ACC112 (cell line): ENCODE measurements around the gene FITM1.
A peak's percentile ranks its signal among the peaks of the same experiment; 100 is the strongest.

Source experiments
- H2AFZ ChIP-seq: fragments of 200-600 bp; sonication (generic); one replicate; pipeline ENCODE4 v1.6.0; 2017; ENCODE audit warnings: antibody characterized with exemption, low read length; ENCODE audit not compliant: unreplicated experiment
- H3K27ac ChIP-seq: fragments of 200-600 bp; sonication (generic); 2 replicates; pipeline ENCODE4 v1.5.1; 2014; ENCODE audit warnings: low read depth, mild to moderate bottlenecking, antibody characterized with exemption, low read length, moderate library complexity
- H3K27me3 ChIP-seq: fragments of 200-600 bp; sonication (generic); 2 replicates; pipeline ENCODE4 v1.6.1; 2014; ENCODE audit warnings: mild to moderate bottlenecking, antibody characterized with exemption, low read length, moderate library complexity, mixed read lengths; ENCODE audit not compliant: insufficient read depth
- H3K36me3 ChIP-seq: fragments of 200-600 bp; sonication (generic); 2 replicates; pipeline ENCODE4 v1.6.1; 2016; ENCODE audit warnings: mild to moderate bottlenecking, antibody characterized with exemption, low read length, moderate library complexity, mixed read lengths; ENCODE audit not compliant: insufficient read depth
- H3K4me1 ChIP-seq: fragments of 200-600 bp; sonication (generic); one replicate; pipeline ENCODE4 v1.6.1; 2016; ENCODE audit warnings: low read length, mixed read lengths; ENCODE audit not compliant: insufficient read depth, unreplicated experiment, control insufficient read depth
- H3K4me3 ChIP-seq: fragments of 200-600 bp; sonication (generic); 2 replicates; pipeline ENCODE4 v1.5.1; 2014; ENCODE audit warnings: mild to moderate bottlenecking, low read depth, low read length
- H3K79me2 ChIP-seq: fragments of 200-600 bp; sonication (generic); one replicate; pipeline ENCODE4 v1.6.0; 2016; ENCODE audit warnings: low read length; ENCODE audit not compliant: control insufficient read depth, unreplicated experiment, insufficient read depth

FITM1 gene

DNA sequence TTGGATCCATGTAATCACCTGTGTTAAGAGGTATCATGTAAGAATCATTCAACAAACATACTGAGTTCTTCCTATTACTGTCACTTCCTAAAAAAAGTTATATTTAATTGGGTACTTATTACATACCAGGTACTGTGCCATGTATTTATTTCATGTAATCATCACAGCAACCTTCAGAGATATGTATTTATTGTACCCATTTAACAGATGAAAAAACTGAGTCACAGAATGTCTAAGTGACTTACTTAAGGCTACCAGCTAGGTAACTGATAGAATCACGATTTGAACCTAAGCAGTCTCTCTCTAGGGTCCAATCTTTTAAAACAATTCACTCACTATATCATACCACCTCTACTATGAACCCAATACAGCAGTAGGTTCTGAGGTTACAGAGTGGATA, 14.0 kb downstream of the FITM1 start:
- H3K4me3 ChIP-seq, result peak overlapping the region; percentile 92
- peaks cover 23% of the 10 kb centered on the region for H3K36me3 ChIP-seq

DNA sequence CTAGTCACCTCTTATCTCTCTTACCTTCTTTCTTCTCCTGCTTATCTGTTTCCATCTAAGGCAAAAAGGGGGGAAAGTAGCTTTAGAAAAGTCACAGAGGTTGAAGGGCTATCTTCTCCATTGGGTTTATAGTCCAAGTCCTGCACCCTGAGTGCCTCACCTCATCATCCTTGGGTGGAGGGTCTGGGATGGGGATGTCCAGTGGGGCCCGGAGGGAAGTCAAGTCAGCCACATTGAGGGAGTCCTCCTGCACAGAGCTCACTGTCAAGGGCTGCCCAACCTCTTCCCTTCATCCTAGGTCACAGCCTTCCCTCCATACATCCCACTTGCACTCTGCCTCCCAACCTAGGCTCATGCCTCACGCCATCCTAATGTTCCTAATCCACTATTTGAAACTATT, 14.8 kb downstream of the FITM1 start:
- peaks cover 61% of the 10 kb centered on the region for H3K79me2 ChIP-seq

More for the DNA sequence above, 14.0 kb downstream of the FITM1 start:
- Histone ChIP-seq H3K79me2 (peaks cover 59% of the 10 kb centered on the region), H2AFZ (no peak overlapping the region), H3K27ac (peak overlapping the region; percentile 68; the same call in 1 of the 2 replicates), H3K27me3 (no peaks in the 10 kb centered on the region), H3K4me1 (peaks cover 41% of the 10 kb centered on the region)

DNA sequence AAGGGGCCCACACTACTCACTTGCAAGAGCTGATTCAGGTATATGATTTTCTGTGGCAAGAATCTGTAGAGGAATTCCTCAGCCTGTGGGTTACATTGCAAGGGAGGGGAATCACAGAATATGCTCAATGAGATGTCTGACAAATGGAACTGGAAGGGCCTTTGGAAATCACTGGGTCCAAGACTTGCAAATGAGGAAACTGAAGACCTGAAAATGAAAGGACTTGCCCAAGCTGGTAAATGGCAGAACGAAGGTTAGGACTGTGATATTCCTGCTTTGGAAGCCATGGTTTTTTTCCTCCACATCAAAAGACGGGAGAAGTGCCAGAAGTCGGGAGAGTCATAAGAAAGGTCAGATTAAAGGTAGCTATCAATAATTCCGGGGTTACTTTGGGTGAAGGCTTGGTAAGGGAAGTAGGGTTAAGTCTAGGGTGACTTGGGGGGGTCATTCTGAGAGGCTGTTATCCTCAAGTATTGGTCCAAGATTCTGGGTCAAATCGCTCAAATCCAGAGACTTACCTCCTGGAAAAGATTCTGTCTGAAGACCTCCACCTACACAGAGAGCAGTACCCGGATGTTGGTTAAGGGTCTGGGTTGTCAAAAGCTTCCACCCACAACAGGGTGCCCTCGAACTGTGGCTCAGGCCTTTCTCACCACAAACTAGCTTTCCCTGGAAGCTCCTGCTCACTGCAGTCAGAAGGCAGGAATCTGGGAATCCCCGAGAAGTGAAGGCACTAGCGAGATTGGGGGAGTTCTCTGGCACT, 15.4 kb downstream of the FITM1 start:
- Histone ChIP-seq H3K36me3 (peaks cover 26% of the 10 kb centered on the region), H3K27ac (peak overlapping the region; percentile 86), H2AFZ (peak overlapping the region; percentile 48), H3K4me3 (peak overlapping the region; percentile 92), H3K27me3 (no peaks in the 10 kb centered on the region), H3K4me1 (peaks cover 37% of the 10 kb centered on the region), H3K79me2 (peaks cover 57% of the 10 kb centered on the region)

More for the DNA sequence above, 14.8 kb downstream of the FITM1 start:
- H3K27ac ChIP-seq, result peak overlapping the region; percentile 86
- H2AFZ ChIP-seq, result no peak overlapping the region
- peak overlapping the region; percentile 92 for H3K4me3 ChIP-seq
- H3K36me3 ChIP-seq, result peaks cover 26% of the 10 kb centered on the region
- no peaks in the 10 kb centered on the region for H3K27me3 ChIP-seq
- peaks cover 37% of the 10 kb centered on the region for H3K4me1 ChIP-seq

DNA sequence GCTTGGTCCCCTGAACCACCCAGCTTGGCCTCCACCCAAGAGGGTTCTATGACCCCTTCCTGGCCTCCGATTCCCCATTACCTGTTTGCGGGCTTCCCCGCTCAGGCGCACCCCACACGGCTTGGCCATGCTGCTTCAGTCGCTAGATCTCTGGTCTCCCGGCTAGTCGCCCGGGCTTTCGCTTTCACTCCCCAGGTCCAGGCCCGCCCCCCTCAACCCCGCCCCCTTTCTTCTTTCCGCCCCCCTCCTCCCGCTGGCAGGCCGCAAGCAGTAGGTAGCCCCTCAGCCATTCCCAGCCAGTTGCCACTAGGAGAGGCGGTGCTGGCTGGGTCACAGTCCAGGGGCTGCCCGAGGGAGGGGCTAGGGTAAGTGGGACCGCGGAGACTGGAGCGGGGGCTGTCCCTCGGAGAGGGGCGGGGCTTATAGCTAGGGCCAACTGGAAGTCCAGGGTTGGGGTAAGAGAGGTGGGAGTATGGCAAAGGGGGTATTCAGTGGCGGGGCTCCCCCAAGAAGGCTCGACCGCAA, 16.1 kb downstream of the FITM1 start, which contains the start of gene PSME2:
TSS of gene PSME2 (minus strand) at position 158 of the 525 bp plus-strand sequence. CDS start at position 129, 29 bp downstream.
- Histone ChIP-seq H2AFZ (peak within 1 kb of the TSS; percentile 72), H3K27me3 (no peaks in the 10 kb centered on the region), H3K4me1 (peaks cover 37% of the 10 kb centered on the region), H3K36me3 (peaks cover 33% of the 10 kb centered on the region), H3K79me2 (peaks cover 54% of the 10 kb centered on the region), H3K4me3 (peak within 1 kb of the TSS; percentile 92), H3K27ac (peak within 1 kb of the TSS; percentile 86)

DNA sequence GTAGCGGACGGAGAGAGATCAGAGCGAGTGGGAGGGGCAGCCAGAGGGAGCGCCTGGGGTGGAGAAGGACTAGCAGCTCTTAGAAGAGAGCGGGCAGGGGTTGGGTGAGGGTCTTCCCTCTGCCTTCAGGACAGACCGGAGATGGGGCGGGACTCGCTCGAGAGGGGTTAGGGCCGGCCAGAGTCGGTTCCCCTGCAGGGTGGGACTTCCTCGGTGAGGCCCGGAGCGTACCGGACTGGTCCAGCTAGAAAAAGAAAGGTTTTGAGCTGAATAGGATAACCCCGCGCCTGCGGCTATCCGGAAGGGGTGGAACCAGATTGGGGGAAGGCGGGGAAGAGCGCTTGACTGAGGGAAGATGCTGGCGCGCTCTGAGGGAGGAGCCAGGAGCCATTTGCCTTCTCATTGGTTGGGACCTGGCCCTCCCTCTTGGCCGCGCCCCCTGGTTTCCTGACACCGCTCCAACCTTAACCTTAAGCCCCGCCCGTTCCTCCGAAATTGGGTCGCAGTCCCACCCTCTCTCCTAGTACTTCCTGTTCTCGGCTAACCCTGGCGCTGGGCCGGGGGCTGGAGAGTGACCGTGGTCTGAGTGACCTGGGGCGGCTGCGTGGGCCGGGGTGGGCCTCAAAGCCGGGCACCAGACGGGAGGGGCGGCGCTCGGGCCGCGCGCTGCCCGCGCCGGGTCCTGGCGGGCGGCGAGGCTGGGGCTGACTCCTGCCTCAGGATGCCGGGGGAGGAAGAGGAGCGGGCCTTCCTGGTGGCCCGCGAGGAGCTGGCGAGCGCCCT, 16.7 kb downstream of the FITM1 start, which contains the start of gene RNF31:
TSS of gene RNF31 (plus strand) at position 521 of the 783 bp plus-strand sequence. CDS start at position 722, 201 bp downstream.
- Histone ChIP-seq H3K79me2 (peaks cover 54% of the 10 kb centered on the region), H3K36me3 (peaks cover 39% of the 10 kb centered on the region)

DNA sequence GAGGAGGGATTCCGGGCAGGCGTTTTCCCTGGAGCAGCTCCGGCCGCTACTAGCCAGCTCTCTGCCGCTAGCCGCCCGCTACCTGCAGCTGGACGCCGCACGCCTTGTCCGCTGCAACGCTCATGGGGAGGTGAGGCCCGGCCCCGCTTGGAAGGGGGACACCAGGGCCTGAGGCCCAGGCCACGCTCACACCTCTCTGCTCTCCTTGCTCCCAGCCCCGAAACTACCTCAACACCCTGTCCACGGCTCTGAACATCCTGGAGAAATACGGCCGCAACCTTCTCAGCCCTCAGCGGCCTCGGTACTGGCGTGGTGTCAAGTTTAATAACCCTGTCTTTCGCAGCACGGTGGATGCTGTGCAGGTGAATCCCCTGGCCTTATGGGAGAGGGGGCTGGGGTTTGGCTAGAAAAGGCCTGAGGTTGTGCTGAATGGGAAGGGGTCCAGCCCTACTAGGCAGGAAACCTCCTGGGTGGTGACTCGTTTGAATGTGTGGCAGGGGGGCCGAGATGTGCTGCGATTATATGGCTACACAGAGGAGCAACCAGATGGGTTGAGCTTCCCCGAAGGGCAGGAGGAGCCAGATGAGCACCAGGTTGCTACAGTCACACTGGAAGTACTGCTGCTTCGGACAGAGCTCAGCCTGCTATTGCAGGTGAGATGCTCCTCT, 17.4 kb downstream of the FITM1 start:
- Histone ChIP-seq H2AFZ (no peak overlapping the region), H3K36me3 (peaks cover 35% of the 10 kb centered on the region), H3K4me1 (peaks cover 34% of the 10 kb centered on the region), H3K27ac (0 out of 2 replicates have a peak overlapping the region, but pooled peaks have one; percentile 6), H3K27me3 (no peaks in the 10 kb centered on the region), H3K79me2 (peaks cover 54% of the 10 kb centered on the region), H3K4me3 (peak overlapping the region; percentile 92)

More for the DNA sequence above, 16.7 kb downstream of the FITM1 start, which contains the start of gene RNF31:
- peak within 1 kb of the TSS; percentile 86 for H3K27ac ChIP-seq
- H3K27me3 ChIP-seq, result no peaks in the 10 kb centered on the region
- H3K4me1 ChIP-seq, result peaks cover 37% of the 10 kb centered on the region
- peak within 1 kb of the TSS; percentile 92 for H3K4me3 ChIP-seq
- peak within 1 kb of the TSS; percentile 72 for H2AFZ ChIP-seq

DNA sequence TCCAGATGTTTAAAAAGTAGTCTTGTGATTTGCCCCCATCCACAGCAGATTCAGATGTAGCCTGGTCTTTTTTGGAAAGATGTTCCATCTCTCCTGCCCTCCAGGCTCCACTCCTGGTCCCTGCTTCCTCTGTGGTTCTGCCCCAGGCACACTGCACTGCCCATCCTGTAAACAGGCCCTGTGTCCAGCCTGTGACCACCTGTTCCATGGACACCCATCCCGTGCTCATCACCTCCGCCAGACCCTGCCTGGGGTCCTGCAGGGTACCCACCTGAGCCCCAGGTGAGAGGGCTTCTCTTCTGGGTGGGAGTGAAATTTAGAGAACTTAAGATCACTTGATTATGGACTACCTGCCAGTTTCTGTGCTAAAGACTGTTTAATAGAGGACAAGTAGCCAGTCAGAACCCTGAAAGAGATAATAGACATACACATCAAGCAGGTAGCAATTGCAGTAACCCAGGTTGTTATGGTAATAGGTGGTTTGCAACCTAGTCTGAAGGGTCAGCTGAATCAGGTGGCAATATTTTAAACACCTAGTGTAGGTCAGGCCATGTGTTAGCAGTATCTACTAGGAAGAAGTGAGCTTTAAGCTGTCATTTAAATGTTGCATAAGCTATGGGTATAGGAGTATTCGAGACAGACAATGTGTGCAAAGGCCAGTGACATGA, 19.0 kb downstream of the FITM1 start:
- H3K4me1 ChIP-seq, result peaks cover 18% of the 10 kb centered on the region
- no peaks in the 10 kb centered on the region for H3K27me3 ChIP-seq
- H3K79me2 ChIP-seq, result peaks cover 47% of the 10 kb centered on the region
- no peak overlapping the region; the same call in 1 of the 2 replicates for H3K4me3 ChIP-seq
- H3K27ac ChIP-seq, result no peak overlapping the region
- peaks cover 24% of the 10 kb centered on the region for H3K36me3 ChIP-seq
- H2AFZ ChIP-seq, result no peak overlapping the region

DNA sequence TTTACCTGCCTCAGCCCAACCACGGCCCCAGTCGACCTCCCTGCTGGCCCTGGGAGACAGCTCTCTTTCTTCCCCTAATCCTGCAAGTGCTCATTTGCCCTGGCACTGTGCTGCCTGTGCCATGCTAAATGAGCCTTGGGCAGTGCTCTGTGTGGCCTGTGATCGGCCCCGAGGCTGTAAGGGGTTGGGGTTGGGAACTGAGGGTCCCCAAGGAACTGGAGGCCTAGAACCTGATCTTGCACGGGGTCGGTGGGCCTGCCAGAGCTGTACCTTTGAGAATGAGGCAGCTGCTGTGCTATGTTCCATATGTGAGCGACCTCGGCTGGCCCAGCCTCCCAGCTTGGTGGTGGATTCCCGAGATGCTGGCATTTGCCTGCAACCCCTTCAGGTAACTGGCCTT, 19.6 kb downstream of the FITM1 start:
- Histone ChIP-seq H3K36me3 (peaks cover 19% of the 10 kb centered on the region), H3K27me3 (no peaks in the 10 kb centered on the region), H3K4me1 (peaks cover 12% of the 10 kb centered on the region), H3K4me3 (no peak overlapping the region), H2AFZ (no peak overlapping the region), H3K27ac (no peak overlapping the region), H3K79me2 (peaks cover 41% of the 10 kb centered on the region)

DNA sequence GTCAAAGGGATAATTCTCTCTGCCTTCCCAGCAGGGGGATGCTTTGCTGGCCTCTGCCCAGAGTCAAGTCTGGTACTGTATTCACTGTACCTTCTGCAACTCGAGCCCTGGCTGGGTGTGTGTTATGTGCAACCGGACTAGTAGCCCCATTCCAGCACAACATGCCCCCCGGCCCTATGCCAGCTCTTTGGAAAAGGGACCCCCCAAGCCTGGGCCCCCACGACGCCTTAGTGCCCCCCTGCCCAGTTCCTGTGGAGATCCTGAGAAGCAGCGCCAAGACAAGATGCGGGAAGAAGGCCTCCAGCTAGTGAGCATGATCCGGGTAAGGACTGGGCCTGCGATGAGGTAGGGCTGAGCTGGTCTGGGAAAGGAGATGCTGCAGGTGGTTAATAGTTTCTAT, 20.1 kb downstream of the FITM1 start:
- no peak overlapping the region for H3K4me3 ChIP-seq
- peaks cover 36% of the 10 kb centered on the region for H3K79me2 ChIP-seq
- H3K4me1 ChIP-seq, result peaks cover 7% of the 10 kb centered on the region
- no peak overlapping the region for H3K27ac ChIP-seq
- H3K36me3 ChIP-seq, result peaks cover 23% of the 10 kb centered on the region
- no peaks in the 10 kb centered on the region for H3K27me3 ChIP-seq
- no peak overlapping the region for H2AFZ ChIP-seq
